Lower leg skin (tissue), 3 donors: ENCODE results near the gene PHGDH.
"Not testable (repeated sequence)": the region's sequence is repeated elsewhere in the genome, so short reads cannot be mapped to it uniquely, and the experiment has no call there.

Source experiments
- POLR2A ChIP-seq, 2 donors: fragments of 450-650 bp; IDR thresholded peaks; one replicate each; pipeline ENCODE4 v1.6.1; 2016 to 2017; ENCODE audit warnings: antibody characterized with exemption in 2 of 2, mild to moderate bottlenecking in 1 of 2, moderate library complexity in 1 of 2
- TF ChIP-seq, protein P1 (sequence below), 3 donors: fragments of 450-650 bp; IDR thresholded peaks; one replicate each; pipeline ENCODE4 v1.5.1; 2016; ENCODE audit warnings: antibody characterized with exemption in 3 of 3, mild to moderate bottlenecking in 3 of 3, moderate library complexity in 2 of 3

- TF ChIP-seq, protein P1, sequence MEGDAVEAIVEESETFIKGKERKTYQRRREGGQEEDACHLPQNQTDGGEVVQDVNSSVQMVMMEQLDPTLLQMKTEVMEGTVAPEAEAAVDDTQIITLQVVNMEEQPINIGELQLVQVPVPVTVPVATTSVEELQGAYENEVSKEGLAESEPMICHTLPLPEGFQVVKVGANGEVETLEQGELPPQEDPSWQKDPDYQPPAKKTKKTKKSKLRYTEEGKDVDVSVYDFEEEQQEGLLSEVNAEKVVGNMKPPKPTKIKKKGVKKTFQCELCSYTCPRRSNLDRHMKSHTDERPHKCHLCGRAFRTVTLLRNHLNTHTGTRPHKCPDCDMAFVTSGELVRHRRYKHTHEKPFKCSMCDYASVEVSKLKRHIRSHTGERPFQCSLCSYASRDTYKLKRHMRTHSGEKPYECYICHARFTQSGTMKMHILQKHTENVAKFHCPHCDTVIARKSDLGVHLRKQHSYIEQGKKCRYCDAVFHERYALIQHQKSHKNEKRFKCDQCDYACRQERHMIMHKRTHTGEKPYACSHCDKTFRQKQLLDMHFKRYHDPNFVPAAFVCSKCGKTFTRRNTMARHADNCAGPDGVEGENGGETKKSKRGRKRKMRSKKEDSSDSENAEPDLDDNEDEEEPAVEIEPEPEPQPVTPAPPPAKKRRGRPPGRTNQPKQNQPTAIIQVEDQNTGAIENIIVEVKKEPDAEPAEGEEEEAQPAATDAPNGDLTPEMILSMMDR (IDR thresholded peaks at IDR 0.05), result not testable (repeated sequence)
- TF ChIP-seq POLR2A (IDR thresholded peaks at IDR 0.05), result not testable (repeated sequence)
These were observed 14.9 kb upstream of the PHGDH start for GRCh38 chr1:119696863-119697262.
